GM23248 (cell line): ENCODE results near the gene NHSL2.

Experiments used
- EZH2 ChIP-seq: fragments of 200-600 bp; sonication (generic); IDR thresholded peaks from 2 replicates; pipeline ENCODE4 v1.6.1; 2018; ENCODE audit warnings: antibody characterized with exemption, mild to moderate bottlenecking; ENCODE audit not compliant: insufficient read depth, poor library complexity, severe bottlenecking
- EZH2phosphoT487 ChIP-seq: fragments of 200-600 bp; sonication (generic); IDR thresholded peaks from 2 replicates; pipeline ENCODE4 v1.6.1; 2018; ENCODE audit warnings: antibody characterized with exemption, moderate library complexity, mild to moderate bottlenecking, low read depth; ENCODE audit not compliant: insufficient read depth

- TF ChIP-seq EZH2 (no peak), EZH2phosphoT487 (no peak)
Measured at GRCh38 chrX:72121383-72121782, 210.7 kb downstream of the NHSL2 start.
